ENCODE results near the gene RLN2. TPM values are rescaled to one million over a fixed set of nuclear protein-coding genes. Genes with fewer than 3 reads are reported as not detected.
"Not testable (repeated sequence)": the region's sequence is repeated elsewhere in the genome, so short reads cannot be mapped to it uniquely, and the experiment has no call there.

The RLN2 gene
- total RNA-seq, 4 donors from 2014 or later, result 1.3 TPM; not detected in 3

GRCh38 chr9:5326893-5327548 is 22.5 kb upstream of the RLN2 start:
- Histone ChIP-seq H3K27me3 (no peaks in the 10 kb centered on the region), H3K27ac (no peak overlapping the region), H3K9me3 (no peaks in the 10 kb centered on the region), H3K4me3 (no peak overlapping the region), H3K36me3 (no peaks in the 10 kb centered on the region), H3K4me1 (no peaks in the 10 kb centered on the region)
- intact Hi-C loops (cut with DNase I; ENCODE audit: low total_unique reads), result no loop called here
- no peak for TF ChIP-seq POLR2A (IDR thresholded peaks at IDR 0.05)
- no peak for TF ChIP-seq CTCF (IDR thresholded peaks at IDR 0.05)
- DNase-seq, result no peak

- no peak overlapping the region for H3K4me3 ChIP-seq
- no peaks in the 10 kb centered on the region for H3K27me3 ChIP-seq
- DNase-seq, result no peak
- no peaks in the 10 kb centered on the region for H3K4me1 ChIP-seq
- H3K9me3 ChIP-seq, result no peaks in the 10 kb centered on the region
- no peaks in the 10 kb centered on the region for H3K36me3 ChIP-seq
- no peak for TF ChIP-seq POLR2A (IDR thresholded peaks at IDR 0.05)
- no peak for TF ChIP-seq CTCF (IDR thresholded peaks at IDR 0.05)
- intact Hi-C loops (cut with DNase I; ENCODE audit: low total_unique reads), result no loop called here
- no peak overlapping the region for H3K27ac ChIP-seq
Observed at GRCh38 chr9:5326187-5326586, 21.7 kb upstream of the RLN2 start.

- H3K4me1 ChIP-seq; H3K27me3 ChIP-seq; H3K27ac ChIP-seq; H3K36me3 ChIP-seq; intact Hi-C loops (cut with DNase I; ENCODE audit: low total_unique reads); DNase-seq; H3K9me3 ChIP-seq; H3K4me3 ChIP-seq: not testable (repeated sequence)
Observed at GRCh38 chr9:5321601-5322000, 17.1 kb upstream of the RLN2 start.

GRCh38 chr9:5321058-5321457 is 16.5 kb upstream of the RLN2 start:
- Histone ChIP-seq H3K27ac (no peak overlapping the region), H3K4me3 (no peak overlapping the region), H3K4me1 (no peaks in the 10 kb centered on the region), H3K36me3 (no peaks in the 10 kb centered on the region), H3K27me3 (no peaks in the 10 kb centered on the region), H3K9me3 (no peaks in the 10 kb centered on the region)
- TF ChIP-seq POLR2A (IDR thresholded peaks at IDR 0.05) (no peak), CTCF (IDR thresholded peaks at IDR 0.05) (no peak)
- DNase-seq, result no peak
- intact Hi-C loops (cut with DNase I; ENCODE audit: low total_unique reads), result no loop called here

GRCh38 chr9:5316406-5316805 is 11.9 kb upstream of the RLN2 start:
- H3K27me3 ChIP-seq; intact Hi-C loops (cut with DNase I; ENCODE audit: low total_unique reads); H3K27ac ChIP-seq; DNase-seq; H3K9me3 ChIP-seq; H3K36me3 ChIP-seq; H3K4me1 ChIP-seq; H3K4me3 ChIP-seq: not testable (repeated sequence)

- Histone ChIP-seq H3K4me1 (no peaks in the 10 kb centered on the region), H3K36me3 (no peaks in the 10 kb centered on the region), H3K27ac (no peak overlapping the region), H3K4me3 (no peak overlapping the region), H3K27me3 (no peaks in the 10 kb centered on the region), H3K9me3 (no peaks in the 10 kb centered on the region)
- TF ChIP-seq CTCF (IDR thresholded peaks at IDR 0.05), result no peak
- no peak for TF ChIP-seq POLR2A (IDR thresholded peaks at IDR 0.05)
- intact Hi-C loops (cut with DNase I; ENCODE audit: low total_unique reads), result no loop called here
- no peak for DNase-seq
Observed at GRCh38 chr9:5315187-5315923, 10.8 kb upstream of the RLN2 start.

All from uterus (tissue), 4 donors.